HEK293T (cell line): Measurements from ENCODE around the gene ZNF850.

Source experiments
- FOXA1 ChIP-seq: fragments of 450-650 bp; IDR thresholded peaks from 2 replicates; pipeline ENCODE4 v1.6.1; 2016; ENCODE audit warnings: mild to moderate bottlenecking
- FOXM1 ChIP-seq: fragments of 450-650 bp; IDR thresholded peaks from 2 replicates; pipeline ENCODE4 v1.6.1; 2017; ENCODE audit warnings: mild to moderate bottlenecking, borderline replicate concordance
- NFRKB ChIP-seq: fragments of 450-650 bp; IDR thresholded peaks from 2 replicates; pipeline ENCODE4 v1.6.1; 2016; ENCODE audit warnings: mild to moderate bottlenecking, moderate library complexity
- SUZ12 ChIP-seq: fragments of 450-650 bp; IDR thresholded peaks from 2 replicates; pipeline ENCODE4 v1.6.1; 2016; ENCODE audit warnings: mild to moderate bottlenecking
- TARDBP ChIP-seq: fragments of 450-650 bp; IDR thresholded peaks from 2 replicates; pipeline ENCODE4 v1.6.1; 2016

DNA sequence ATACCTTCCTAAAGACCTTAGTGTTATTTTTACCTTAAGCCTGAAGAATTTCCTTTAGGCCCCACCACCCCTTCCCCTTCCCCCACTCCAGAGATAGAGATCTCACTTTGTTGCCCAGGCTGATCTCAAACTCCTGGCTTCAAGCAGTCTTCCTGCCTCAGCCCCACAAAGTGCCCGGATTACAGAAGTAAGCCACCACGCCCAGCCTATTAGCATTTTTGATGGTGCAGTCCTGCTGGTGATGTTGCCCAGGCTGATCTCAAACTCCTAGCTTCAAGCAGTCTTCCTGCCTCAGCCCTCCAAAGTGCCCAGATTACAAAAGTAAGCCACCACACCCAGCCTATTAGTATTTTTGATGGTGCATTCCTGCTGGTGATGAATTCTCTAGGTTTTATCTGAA lies 63.2 kb downstream of the ZNF850 start:
- no peak for TF ChIP-seq TARDBP
- no peak for TF ChIP-seq NFRKB
- TF ChIP-seq SUZ12: no peak
- TF ChIP-seq FOXM1: no peak
- no peak for TF ChIP-seq FOXA1
